AG09309 (cell line): ENCODE measurements around the gene THSD7A.

Experiments used
- DNase-seq: peaks from one replicate; pipeline ENCODE4 v3.0.0-alpha.2; 2010; ENCODE audit warnings: low read depth
- H3K4me3 ChIP-seq: 2 replicates; pipeline ENCODE4 v1.5.1; 2011; ENCODE audit warnings: mild to moderate bottlenecking, low read depth, low read length, moderate library complexity; ENCODE audit not compliant: control insufficient read depth
- TF ChIP-seq, protein P1 (sequence below): IDR thresholded peaks from 2 replicates; pipeline ENCODE4 v1.5.1; 2011; ENCODE audit warnings: mild to moderate bottlenecking, low read depth, low read length, inconsistent platforms; ENCODE audit not compliant: insufficient read depth, control insufficient read depth; ENCODE audit errors: missing control alignments

THSD7A gene, protein sequence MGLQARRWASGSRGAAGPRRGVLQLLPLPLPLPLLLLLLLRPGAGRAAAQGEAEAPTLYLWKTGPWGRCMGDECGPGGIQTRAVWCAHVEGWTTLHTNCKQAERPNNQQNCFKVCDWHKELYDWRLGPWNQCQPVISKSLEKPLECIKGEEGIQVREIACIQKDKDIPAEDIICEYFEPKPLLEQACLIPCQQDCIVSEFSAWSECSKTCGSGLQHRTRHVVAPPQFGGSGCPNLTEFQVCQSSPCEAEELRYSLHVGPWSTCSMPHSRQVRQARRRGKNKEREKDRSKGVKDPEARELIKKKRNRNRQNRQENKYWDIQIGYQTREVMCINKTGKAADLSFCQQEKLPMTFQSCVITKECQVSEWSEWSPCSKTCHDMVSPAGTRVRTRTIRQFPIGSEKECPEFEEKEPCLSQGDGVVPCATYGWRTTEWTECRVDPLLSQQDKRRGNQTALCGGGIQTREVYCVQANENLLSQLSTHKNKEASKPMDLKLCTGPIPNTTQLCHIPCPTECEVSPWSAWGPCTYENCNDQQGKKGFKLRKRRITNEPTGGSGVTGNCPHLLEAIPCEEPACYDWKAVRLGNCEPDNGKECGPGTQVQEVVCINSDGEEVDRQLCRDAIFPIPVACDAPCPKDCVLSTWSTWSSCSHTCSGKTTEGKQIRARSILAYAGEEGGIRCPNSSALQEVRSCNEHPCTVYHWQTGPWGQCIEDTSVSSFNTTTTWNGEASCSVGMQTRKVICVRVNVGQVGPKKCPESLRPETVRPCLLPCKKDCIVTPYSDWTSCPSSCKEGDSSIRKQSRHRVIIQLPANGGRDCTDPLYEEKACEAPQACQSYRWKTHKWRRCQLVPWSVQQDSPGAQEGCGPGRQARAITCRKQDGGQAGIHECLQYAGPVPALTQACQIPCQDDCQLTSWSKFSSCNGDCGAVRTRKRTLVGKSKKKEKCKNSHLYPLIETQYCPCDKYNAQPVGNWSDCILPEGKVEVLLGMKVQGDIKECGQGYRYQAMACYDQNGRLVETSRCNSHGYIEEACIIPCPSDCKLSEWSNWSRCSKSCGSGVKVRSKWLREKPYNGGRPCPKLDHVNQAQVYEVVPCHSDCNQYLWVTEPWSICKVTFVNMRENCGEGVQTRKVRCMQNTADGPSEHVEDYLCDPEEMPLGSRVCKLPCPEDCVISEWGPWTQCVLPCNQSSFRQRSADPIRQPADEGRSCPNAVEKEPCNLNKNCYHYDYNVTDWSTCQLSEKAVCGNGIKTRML (N-terminal part only)

DNA sequence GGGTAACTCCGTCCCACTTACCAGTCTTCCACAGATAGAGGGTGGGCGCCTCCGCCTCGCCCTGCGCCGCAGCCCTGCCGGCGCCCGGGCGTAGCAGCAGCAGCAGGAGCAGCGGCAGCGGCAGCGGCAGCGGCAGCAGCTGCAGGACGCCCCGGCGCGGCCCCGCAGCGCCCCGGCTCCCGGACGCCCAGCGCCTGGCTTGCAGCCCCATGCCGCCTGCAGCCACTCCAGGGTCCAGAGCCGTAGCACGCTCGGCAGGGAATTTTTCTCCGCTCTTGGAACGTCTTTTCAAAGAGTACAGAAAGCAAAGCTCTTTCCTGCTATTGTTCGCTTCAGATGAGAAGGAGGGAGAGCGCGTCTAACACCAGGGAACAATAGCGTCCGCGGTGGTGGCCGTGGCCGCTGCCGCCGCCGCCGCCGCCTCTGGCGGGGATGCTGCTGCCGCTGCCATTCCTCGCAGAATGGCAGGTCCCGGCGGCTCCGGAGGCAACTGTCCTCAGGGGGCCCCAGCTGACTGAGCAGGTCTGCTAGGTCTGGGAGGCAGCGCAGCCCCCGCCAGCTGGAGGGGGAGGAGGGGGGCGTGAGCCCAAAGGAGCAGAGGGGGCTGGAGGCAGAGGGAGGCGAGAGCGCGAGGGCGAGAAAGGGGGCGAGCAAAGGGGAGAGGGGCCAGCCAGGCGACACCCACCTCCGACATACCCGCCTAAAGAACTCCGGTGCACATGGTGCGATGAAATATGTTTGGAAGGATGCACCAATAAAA is at the start of gene THSD7A:
Gene THSD7A (minus strand): TSS at position 463 of the 760 bp plus-strand sequence. CDS start 252 bp downstream, at position 211.
- peak within 1 kb of the TSS; percentile 44 for H3K4me3 ChIP-seq
- TF ChIP-seq, protein P1, sequence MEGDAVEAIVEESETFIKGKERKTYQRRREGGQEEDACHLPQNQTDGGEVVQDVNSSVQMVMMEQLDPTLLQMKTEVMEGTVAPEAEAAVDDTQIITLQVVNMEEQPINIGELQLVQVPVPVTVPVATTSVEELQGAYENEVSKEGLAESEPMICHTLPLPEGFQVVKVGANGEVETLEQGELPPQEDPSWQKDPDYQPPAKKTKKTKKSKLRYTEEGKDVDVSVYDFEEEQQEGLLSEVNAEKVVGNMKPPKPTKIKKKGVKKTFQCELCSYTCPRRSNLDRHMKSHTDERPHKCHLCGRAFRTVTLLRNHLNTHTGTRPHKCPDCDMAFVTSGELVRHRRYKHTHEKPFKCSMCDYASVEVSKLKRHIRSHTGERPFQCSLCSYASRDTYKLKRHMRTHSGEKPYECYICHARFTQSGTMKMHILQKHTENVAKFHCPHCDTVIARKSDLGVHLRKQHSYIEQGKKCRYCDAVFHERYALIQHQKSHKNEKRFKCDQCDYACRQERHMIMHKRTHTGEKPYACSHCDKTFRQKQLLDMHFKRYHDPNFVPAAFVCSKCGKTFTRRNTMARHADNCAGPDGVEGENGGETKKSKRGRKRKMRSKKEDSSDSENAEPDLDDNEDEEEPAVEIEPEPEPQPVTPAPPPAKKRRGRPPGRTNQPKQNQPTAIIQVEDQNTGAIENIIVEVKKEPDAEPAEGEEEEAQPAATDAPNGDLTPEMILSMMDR = no peak
- DNase-seq = no peak

DNA sequence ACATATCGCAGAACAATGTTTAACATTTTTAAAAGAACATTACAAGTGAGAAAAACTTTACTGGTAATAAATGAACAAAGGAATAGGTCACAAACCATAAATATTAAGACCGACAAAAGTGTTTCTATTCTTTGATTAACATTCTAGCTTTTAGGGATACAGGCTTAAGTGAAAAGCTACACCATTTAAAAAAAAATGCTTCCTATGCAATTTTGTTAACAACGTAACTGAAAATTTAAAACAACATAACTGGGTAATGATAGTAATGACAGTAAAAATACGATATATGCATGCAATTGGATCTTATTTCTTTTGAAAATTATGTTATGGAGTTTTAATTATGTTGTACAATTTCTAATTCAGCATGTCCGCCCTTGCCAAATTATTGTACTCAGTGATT is 49.7 kb upstream of the THSD7A start:
- TF ChIP-seq, protein P1 = no peak
- no peak for DNase-seq
- no peak overlapping the region for H3K4me3 ChIP-seq

DNA sequence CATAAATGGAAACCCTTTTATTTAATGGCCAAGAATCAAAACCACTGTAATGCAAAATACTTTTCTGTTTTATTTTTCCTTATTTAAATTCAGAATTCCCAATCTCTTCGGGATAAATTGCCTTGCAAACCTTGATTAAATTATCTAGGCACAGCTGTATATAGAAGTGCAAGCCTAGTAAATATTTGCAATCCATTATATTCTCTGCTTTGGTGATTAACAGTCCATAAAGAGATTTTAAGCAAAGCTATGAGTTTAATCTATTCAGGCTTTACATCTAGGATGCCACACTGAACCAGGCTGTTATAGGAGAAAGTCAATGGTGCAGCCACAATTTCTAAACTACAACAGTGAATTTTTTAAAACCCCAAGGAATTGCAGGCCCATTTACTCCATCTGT is 43.6 kb upstream of the THSD7A start:
- H3K4me3 ChIP-seq = no peak overlapping the region
- DNase-seq = no peak
- TF ChIP-seq, protein P1 = no peak

DNA sequence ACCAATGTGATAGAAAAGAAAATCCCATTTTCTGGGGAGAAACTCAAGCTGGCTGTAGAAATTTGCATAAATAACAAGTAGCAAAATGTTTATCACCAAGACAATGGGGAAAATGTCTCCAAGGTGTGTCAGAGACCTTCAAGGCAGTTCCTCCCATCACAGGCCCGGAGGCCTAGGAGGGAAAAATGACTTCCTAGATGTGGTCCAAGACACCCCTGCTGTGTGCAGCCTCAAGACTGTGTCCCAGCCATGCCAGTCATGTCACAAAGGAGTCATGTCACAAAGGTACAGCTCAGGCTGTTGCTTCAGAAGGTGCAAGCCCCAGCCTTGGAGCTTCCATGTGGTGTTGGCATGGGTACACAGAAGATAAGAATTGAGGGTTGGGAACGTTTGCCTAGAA is 33.7 kb upstream of the THSD7A start:
- no peak for DNase-seq
- H3K4me3 ChIP-seq = no peak overlapping the region
- TF ChIP-seq, protein P1 = no peak

DNA sequence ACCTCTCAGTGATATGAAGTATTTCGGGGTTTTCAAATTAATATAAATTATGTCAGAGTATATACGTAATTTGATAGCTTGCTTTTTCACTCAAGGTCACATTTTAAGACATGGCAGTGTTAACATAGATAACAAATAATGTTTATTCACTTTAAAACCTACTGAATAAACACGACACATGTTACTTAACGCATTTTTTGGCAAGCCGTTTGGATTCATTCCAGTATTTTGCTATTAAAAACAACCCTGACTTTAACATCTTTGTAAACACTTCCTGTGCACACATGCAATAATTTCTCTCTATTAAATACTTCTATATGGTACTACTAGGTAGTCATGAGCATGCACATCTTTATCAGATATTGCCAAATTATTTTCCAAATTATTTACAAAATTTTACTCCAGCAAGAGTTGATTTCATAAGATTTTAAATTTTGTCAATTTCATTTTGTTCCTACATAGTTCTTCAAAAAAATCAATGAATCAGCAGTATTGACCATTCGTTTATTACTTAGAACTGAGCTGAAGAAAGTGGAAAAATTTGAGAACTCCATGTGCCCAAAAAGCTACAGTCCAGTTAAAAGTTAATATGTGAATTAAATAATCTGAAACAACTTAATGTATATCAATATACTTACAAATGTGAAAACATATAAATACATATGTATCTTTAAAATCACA is 26.8 kb upstream of the THSD7A start:
- no peak overlapping the region for H3K4me3 ChIP-seq
- TF ChIP-seq, protein P1 = no peak
- no peak for DNase-seq
